K562 (cell line): ENCODE results near the gene PPP1R37. TPM values are rescaled to one million over a fixed set of nuclear protein-coding genes. Genes with fewer than 3 reads are reported as not detected.

ENCODE experiments used
- ATAC-seq: fragments of 200-7000 bp; cut with Tn5 transposase; 3 replicates; pipeline ENCODE4 v1.9.1; 2020; ENCODE audit warnings: moderate library complexity
- BruUV-seq: library from RNA; stranded (reverse); fragments of 400-500 nt; replicated peaks from 2 replicates; lab custom pipeline; 2021; lab: Mats Ljungman, UMichigan
- CTCF ChIA-PET: fragments of 300-600 bp; formaldehyde crosslinking; extraction: SDS; loops from one replicate; lab custom pipeline; 2021; ENCODE audit warnings: low intra/inter-chr PET ratio; lab: Yijun Ruan, JAX
- POLR2A ChIA-PET: fragments of 300-600, 350-650 bp; sonication (Branson Sonifier 250); formaldehyde crosslinking; extraction: SDS; loops from one replicate; lab custom pipeline; 2021; ENCODE audit warnings: antibody characterized with exemption, inconsistent platforms; lab: Yijun Ruan, JAX
- DNase-seq, 4 experiments: peaks; one replicate each; pipeline versions ENCODE4 v3.0.0 to v3.0.0-alpha.2; 2011 to 2018; ENCODE audit warnings: low spot score in 3 of 4, mixed read lengths in 3 of 4; ENCODE audit errors: extremely low read depth in 1 of 4
- FAIRE-seq: peaks from 2 replicates; lab custom pipeline; 2011; peaks lifted over from hg19 to GRCh38; lab: Jason Lieb, UNC
- H2AFZ ChIP-seq: 2 replicates; pipeline ENCODE4 v1.6.0; 2011; ENCODE audit warnings: low read depth, low read length, control low read depth, inconsistent platforms
- H3K27ac ChIP-seq: fragments of 200-600 bp; 3 replicates; pipeline ENCODE4 v1.8.0; 2011; ENCODE audit warnings: low read depth, mild to moderate bottlenecking, control low read depth, inconsistent platforms, low read length, moderate library complexity, mixed read lengths; ENCODE audit errors: extremely low read depth
- H3K27me3 ChIP-seq, 2 experiments: fragments of 300-600 bp in 1 of 2; 2 replicates in 1 of 2; 3 replicates in 1 of 2; pipeline versions ENCODE4 v1.6.0 to v1.8.0; 2011; ENCODE audit warnings: inconsistent platforms in 2 of 2, low read length in 2 of 2, mild to moderate bottlenecking in 1 of 2, mixed read lengths in 1 of 2, moderate library complexity in 1 of 2; ENCODE audit not compliant: control insufficient read depth in 2 of 2, insufficient read depth in 2 of 2
- H3K36me3 ChIP-seq: fragments of 300-600 bp; 3 replicates; pipeline ENCODE4 v1.8.0; 2011; ENCODE audit warnings: mild to moderate bottlenecking, low read length, inconsistent platforms; ENCODE audit not compliant: control insufficient read depth, insufficient read depth
- H3K4me1 ChIP-seq, 2 experiments: fragments of 200-600 bp in 1 of 2; replicated peaks in 1 of 2; 2 replicates in 1 of 2; 3 replicates in 1 of 2; pipeline versions ENCODE4 v1.5.1 to v1.8.0; 2011; ENCODE audit warnings: inconsistent platforms in 2 of 2, low read length in 2 of 2, mild to moderate bottlenecking in 1 of 2, mixed read lengths in 1 of 2, moderate library complexity in 1 of 2; ENCODE audit not compliant: control insufficient read depth in 2 of 2, insufficient read depth in 2 of 2
- H3K4me2 ChIP-seq: 2 replicates; pipeline ENCODE4 v1.6.1; 2011; ENCODE audit warnings: low read length, control low read depth, inconsistent platforms, mixed read lengths; ENCODE audit not compliant: insufficient read depth
- H3K4me3 ChIP-seq: fragments of 200-600 bp; sonication (generic), shearing (Covaris generic); 2 replicates; pipeline ENCODE4 v1.5.1; 2016; ENCODE audit warnings: control low read depth, inconsistent platforms
- H3K79me2 ChIP-seq: fragments of 200-600 bp; 3 replicates; pipeline ENCODE4 v1.8.0; 2011; ENCODE audit warnings: low read length, inconsistent platforms; ENCODE audit not compliant: control insufficient read depth, insufficient read depth
- H3K9ac ChIP-seq, 2 experiments: 2 replicates each; pipeline versions ENCODE4 v1.6.0 to v1.6.1; 2011; ENCODE audit warnings: low read depth in 2 of 2, low read length in 2 of 2, control low read depth in 1 of 2, inconsistent platforms in 1 of 2, mild to moderate bottlenecking in 1 of 2, mixed read lengths in 1 of 2; ENCODE audit not compliant: insufficient read depth in 1 of 2
- H3K9me1 ChIP-seq: one replicate; pipeline ENCODE4 v1.6.0; 2011; ENCODE audit warnings: inconsistent platforms, mild to moderate bottlenecking, low read length, moderate library complexity; ENCODE audit not compliant: control insufficient read depth, insufficient read depth
- H3K9me3 ChIP-seq: replicated peaks from 2 replicates; pipeline ENCODE4 v1.5.1; 2011; ENCODE audit warnings: low read depth, low read length, inconsistent platforms; ENCODE audit not compliant: control insufficient read depth, insufficient read depth
- H4K20me1 ChIP-seq: replicated peaks from 2 replicates; pipeline ENCODE4 v1.6.1; 2011; ENCODE audit warnings: low read length, inconsistent platforms, mixed read lengths; ENCODE audit not compliant: control insufficient read depth, insufficient read depth
- BCL6 ChIP-seq: fragments of 250-450 bp; sonication (Bioruptor Pico); IDR thresholded peaks from 2 replicates; pipeline ENCODE4 v1.4.0; 2020
- BRD4 ChIP-seq: fragments of 200-600 bp; sonication (generic); IDR thresholded peaks from 2 replicates; pipeline ENCODE4 v1.6.1; 2017; ENCODE audit warnings: inconsistent platforms
- BRF1 ChIP-seq: IDR thresholded peaks from 3 replicates; pipeline ENCODE4 v1.6.1; 2011; ENCODE audit warnings: borderline replicate concordance, mild to moderate bottlenecking; ENCODE audit not compliant: insufficient read length; ENCODE audit errors: extremely low read depth
- GABPB2 ChIP-seq: fragments of 250-450 bp; sonication (Bioruptor Pico); conservative IDR thresholded peaks from 2 replicates; pipeline ENCODE4 v1.5.1; 2021; ENCODE audit warnings: mild to moderate bottlenecking
- ILF3 ChIP-seq: fragments of 450-650 bp; IDR thresholded peaks from 2 replicates; pipeline ENCODE4 v1.6.1; 2018; ENCODE audit warnings: antibody characterized with exemption, mild to moderate bottlenecking, moderate library complexity, borderline replicate concordance
- NFIC ChIP-seq: fragments of 450-650 bp; IDR thresholded peaks from 2 replicates; pipeline ENCODE4 v1.6.1; 2017; ENCODE audit warnings: mild to moderate bottlenecking, inconsistent platforms
- POLR2B ChIP-seq: fragments of 450-650 bp; IDR thresholded peaks from 2 replicates; pipeline ENCODE4 v1.6.1; 2018; ENCODE audit warnings: low read depth; ENCODE audit not compliant: partially characterized antibody
- RBBP5 ChIP-seq: fragments of 200-600 bp; sonication (generic); IDR thresholded peaks from 2 replicates; pipeline ENCODE4 v1.6.1; 2012; ENCODE audit warnings: borderline replicate concordance, mild to moderate bottlenecking, low read length, control low read depth, inconsistent platforms; ENCODE audit not compliant: insufficient read depth, poor library complexity, severe bottlenecking
- RNF2 ChIP-seq: sonication (generic); IDR thresholded peaks from 2 replicates; pipeline ENCODE4 v1.6.1; 2016
- SIN3A ChIP-seq, 2 experiments: fragments of 150-350 bp in 1 of 2; IDR thresholded peaks; 2 replicates each; pipeline ENCODE4 v1.6.1; 2011 to 2016; ENCODE audit warnings: borderline replicate concordance in 2 of 2, low read depth in 2 of 2, low read length in 2 of 2, mild to moderate bottlenecking in 2 of 2, moderate library complexity in 2 of 2; ENCODE audit not compliant: control insufficient read depth in 1 of 2
- TAL1 ChIP-seq: fragments of 450-650 bp; IDR thresholded peaks from 2 replicates; pipeline ENCODE4 v1.6.1; 2016; ENCODE audit warnings: mild to moderate bottlenecking
- TRIM28 ChIP-seq: fragments of 450-650 bp; IDR thresholded peaks from 2 replicates; pipeline ENCODE4 v1.6.1; 2017
- TSHZ1 ChIP-seq: fragments of 250-450 bp; sonication (Bioruptor Pico); IDR thresholded peaks from 2 replicates; pipeline ENCODE4 v1.4.0; 2020; ENCODE audit warnings: mild to moderate bottlenecking, moderate library complexity
- VEZF1 ChIP-seq: fragments of 200-800 bp; sonication (Bioruptor generic); IDR thresholded peaks from 2 replicates; pipeline ENCODE4 v1.6.1; 2017; ENCODE audit warnings: missing genetic modification characterization, missing compliant biosample characterization
- ZKSCAN8 ChIP-seq: fragments of 200-800 bp; sonication (Bioruptor generic); IDR thresholded peaks from 2 replicates; pipeline ENCODE4 v1.6.1; 2016; ENCODE audit warnings: missing genetic modification characterization, missing compliant biosample characterization
- ZNF23 ChIP-seq: fragments of 250-450 bp; sonication (Bioruptor Pico); IDR thresholded peaks from 2 replicates; pipeline ENCODE4 v1.4.0; 2020; ENCODE audit warnings: mild to moderate bottlenecking
- ZNF551 ChIP-seq: fragments of 250-450 bp; sonication (Bioruptor Pico); IDR thresholded peaks from 2 replicates; pipeline ENCODE4 v1.5.0; 2021; ENCODE audit warnings: mild to moderate bottlenecking, moderate library complexity
- WGBS: fragments of 100-300 bp; shearing (Covaris generic); methylation state at CpG from one replicate; pipeline ENCODE4 v1.1.6; 2016; ENCODE audit warnings: low coverage, mixed read lengths; ENCODE audit not compliant: insufficient coverage; ENCODE audit errors: missing lambda C conversion rate; 5-methylcytosine and 5-hydroxymethylcytosine counted together
- in situ Hi-C: fragments of 300-500 bp; cut with MboI; formaldehyde crosslinking; loops from 4 replicates; pipeline ENCODE4 v1.15.0; 2018; ENCODE audit warnings: inconsistent platforms, mixed read lengths
- intact Hi-C: fragments of 100-400 bp; cut with micrococcal nuclease; formaldehyde crosslinking; loops from 2 replicates; pipeline ENCODE4 v1.14.2; 2022
- polyA plus RNA-seq, 8 experiments: library from polyadenylated mRNA; depleted of rRNA in 4 of 8; stranded (reverse) in 5 of 8; unstranded in 3 of 8; fragments of >200 nt; fragmentation: Nextera tagmentation in 2 of 8; fragmentation: Illumina TruSeq in 1 of 8; extraction: Ambion mirVana in 2 of 8; extraction: Trizol in 1 of 8; gene quantifications; 2 replicates each; pipeline versions ENCODE4 v1.2.1 to v1.2.3, GENCODE V29; 2011 to 2014; ENCODE audit warnings: inconsistent platforms in 1 of 8, missing spikeins in 1 of 8
- total RNA-seq, 7 experiments: library from RNA; depleted of rRNA in 6 of 7; stranded (reverse); fragments of >200 nt in 6 of 7; fragmentation: Illumina TruSeq in 2 of 7; extraction: Trizol in 2 of 7; gene quantifications; 2 replicates each; pipeline versions ENCODE4 v1.2.1 to v1.2.3, GENCODE V29; 2011 to 2021; ENCODE audit warnings: low replicate concordance in 1 of 7

PPP1R37 gene
- total and polyA plus RNA-seq, 9 of the 15 experiments (the other 6 are each of a cell fraction or from before 2014, with no cell fraction given) = 0.04 to 20.3 (median 7.3) TPM

- TF ChIP-seq VEZF1 (CRISPR knock-in tag) = no peak
- TF ChIP-seq GABPB2 = no peak
- TF ChIP-seq TRIM28 = no peak
- no peak for TF ChIP-seq SIN3A (IDR thresholded peaks at IDR 0.05; ENCODE audit: borderline replicate concordance in 2 of 2, control insufficient read depth in 1 of 2, low read depth in 2 of 2, low read length in 2 of 2)
- no peak for TF ChIP-seq ZNF23 (CRISPR knock-in tag)
- no peak for TF ChIP-seq NFIC
These were observed 45.3 kb downstream of the PPP1R37 start (continued) for GRCh38 chr19:45138303-45138751.

GRCh38 chr19:45139286-45140143 lies 46.5 kb downstream of the PPP1R37 start:
- H3K4me3 ChIP-seq = no peak overlapping the region
- 95% methylated on average over 18 of the region's 24 CpGs for WGBS
- no peak for DNase-seq
- H2AFZ ChIP-seq = no peak overlapping the region
- POLR2A ChIA-PET = interaction anchor here (0.6 kb wide), 1 partner anchor 27 kb away, joined by 3 read pairs; no protein-coding TSS in a partner anchor
- H3K9me3 ChIP-seq = no peaks in the 10 kb centered on the region
- H4K20me1 ChIP-seq = peaks cover 6% of the 10 kb centered on the region
- CTCF ChIA-PET = no interaction called here
- BruUV-seq = no TSS peak
- no peak overlapping the region for H3K4me2 ChIP-seq
- H3K36me3 ChIP-seq = peaks cover 42% of the 10 kb centered on the region; the same call in 1 of the 3 replicates
- intact Hi-C loops (no loop called here), in situ Hi-C loops (no loop called here)
- FAIRE-seq = no peak
- no peak for ATAC-seq
- H3K9me1 ChIP-seq = no peaks in the 10 kb centered on the region
- H3K4me1 ChIP-seq = peaks cover 0 to 52% of the 10 kb centered on the region in 2 experiments; a peak in 3 of 5 replicates
- no peak overlapping the region for H3K27ac ChIP-seq
- peak overlapping the region in 1 of 2 experiments; percentile 43; a peak in 1 of 4 replicates for H3K9ac ChIP-seq
- H3K79me2 ChIP-seq = peaks cover 14% of the 10 kb centered on the region
- H3K27me3 ChIP-seq = no peaks in the 10 kb centered on the region
- TF ChIP-seq BRD4 (no peak), ZNF551 (CRISPR knock-in tag) (no peak), TAL1 (no peak), RBBP5 (no peak), BRF1 (no peak), RNF2 (no peak), BCL6 (CRISPR knock-in tag) (no peak), TSHZ1 (CRISPR knock-in tag) (no peak), ILF3 (no peak), POLR2B (no peak), ZKSCAN8 (CRISPR knock-in tag) (no peak)
